Fibroblast of the aortic adventitia (primary cell): ENCODE measurements around the gene WDR4. TPM values are rescaled to one million over a fixed set of nuclear protein-coding genes. Genes with fewer than 3 reads are reported as not detected.

ENCODE experiments used
- DNase-seq: peaks from one replicate; pipeline ENCODE4 v3.0.0-alpha.2; 2010; ENCODE audit warnings: low read depth
- H3K4me3 ChIP-seq: 2 replicates; pipeline ENCODE4 v1.5.1; 2011; ENCODE audit warnings: low read depth, mild to moderate bottlenecking, control low read depth, low read length, moderate library complexity
- total RNA-seq: library from RNA; depleted of rRNA; stranded (reverse); fragments of >200 nt; gene quantifications from 2 replicates; pipeline ENCODE4 v1.2.3, GENCODE V29; 2012; ENCODE audit warnings: low replicate concordance
- TF ChIP-seq, protein P1 (sequence below): IDR thresholded peaks from 2 replicates; pipeline ENCODE4 v1.5.1; 2011; ENCODE audit warnings: mild to moderate bottlenecking, low read length, control low read depth, inconsistent platforms; ENCODE audit not compliant: insufficient read depth

The WDR4 gene
- total RNA-seq, 1 donor: 12.8 TPM

DNA sequence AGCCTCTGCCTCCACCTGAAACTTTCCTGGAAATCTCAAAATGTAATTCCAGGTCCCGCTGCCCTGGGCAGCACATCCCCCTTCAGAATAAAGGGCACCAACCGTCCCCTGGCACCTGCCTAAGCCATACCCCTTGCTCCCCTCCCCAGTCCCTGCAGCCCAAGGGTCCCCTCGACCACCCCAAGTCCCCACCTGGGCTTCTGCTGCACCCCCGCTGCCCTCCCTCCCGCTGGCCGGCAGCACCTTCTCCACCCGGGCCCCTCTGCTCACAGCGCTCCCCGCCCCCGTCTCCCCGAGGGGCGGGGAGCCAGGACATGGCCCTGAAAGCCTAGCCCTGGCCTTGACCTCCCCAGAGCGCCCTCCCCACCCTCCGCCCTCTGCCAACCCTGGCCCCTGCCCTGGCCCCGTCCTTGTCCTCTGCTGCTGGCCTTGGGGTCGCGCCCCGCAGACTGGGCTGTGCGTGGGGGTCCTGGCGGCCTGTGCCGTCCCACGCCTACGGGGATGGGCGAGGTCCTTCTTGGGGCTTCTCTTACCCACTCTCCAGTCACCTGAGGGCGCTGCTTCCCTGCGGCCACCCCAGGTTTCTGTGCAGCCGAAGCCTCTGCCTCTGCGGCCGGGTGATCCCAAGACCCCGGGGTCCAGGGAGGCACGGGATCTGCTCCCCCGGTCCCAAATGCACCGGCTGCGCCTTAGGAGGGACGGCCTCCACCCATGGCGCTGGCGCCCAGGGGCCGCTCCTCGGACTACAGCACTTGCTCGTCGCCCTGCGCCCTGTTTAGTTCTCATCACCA, 41.7 kb downstream of the WDR4 start:
- H3K4me3 ChIP-seq: no peak overlapping the region
- TF ChIP-seq, protein P1, sequence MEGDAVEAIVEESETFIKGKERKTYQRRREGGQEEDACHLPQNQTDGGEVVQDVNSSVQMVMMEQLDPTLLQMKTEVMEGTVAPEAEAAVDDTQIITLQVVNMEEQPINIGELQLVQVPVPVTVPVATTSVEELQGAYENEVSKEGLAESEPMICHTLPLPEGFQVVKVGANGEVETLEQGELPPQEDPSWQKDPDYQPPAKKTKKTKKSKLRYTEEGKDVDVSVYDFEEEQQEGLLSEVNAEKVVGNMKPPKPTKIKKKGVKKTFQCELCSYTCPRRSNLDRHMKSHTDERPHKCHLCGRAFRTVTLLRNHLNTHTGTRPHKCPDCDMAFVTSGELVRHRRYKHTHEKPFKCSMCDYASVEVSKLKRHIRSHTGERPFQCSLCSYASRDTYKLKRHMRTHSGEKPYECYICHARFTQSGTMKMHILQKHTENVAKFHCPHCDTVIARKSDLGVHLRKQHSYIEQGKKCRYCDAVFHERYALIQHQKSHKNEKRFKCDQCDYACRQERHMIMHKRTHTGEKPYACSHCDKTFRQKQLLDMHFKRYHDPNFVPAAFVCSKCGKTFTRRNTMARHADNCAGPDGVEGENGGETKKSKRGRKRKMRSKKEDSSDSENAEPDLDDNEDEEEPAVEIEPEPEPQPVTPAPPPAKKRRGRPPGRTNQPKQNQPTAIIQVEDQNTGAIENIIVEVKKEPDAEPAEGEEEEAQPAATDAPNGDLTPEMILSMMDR: no peak
- no peak for DNase-seq

DNA sequence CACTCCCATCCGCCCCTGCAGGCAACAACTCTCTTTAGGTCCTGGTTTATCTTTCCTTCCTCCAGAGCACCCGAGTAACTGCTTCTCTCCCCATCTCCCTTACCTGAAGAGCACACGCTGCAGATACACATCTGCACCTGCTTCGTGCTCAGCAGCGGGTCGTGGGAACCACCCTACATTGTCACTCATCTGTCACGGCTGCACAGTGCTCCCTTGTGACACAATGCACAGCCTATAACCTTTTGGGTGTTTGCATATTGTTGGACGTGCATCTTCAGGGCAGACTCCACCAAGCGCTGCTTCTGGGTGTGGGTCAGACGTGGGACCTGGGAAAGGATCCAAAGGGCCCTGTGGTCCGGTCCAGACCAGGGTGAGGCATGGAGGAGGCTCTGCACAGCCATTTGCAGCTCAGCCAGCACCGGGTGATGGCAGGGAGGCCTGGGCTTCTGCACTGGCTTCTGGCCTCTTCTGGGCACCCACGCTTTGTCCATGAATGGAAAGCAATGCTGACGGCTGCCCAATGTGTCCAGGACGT, 42.5 kb downstream of the WDR4 start:
- TF ChIP-seq, protein P1: no peak
- H3K4me3 ChIP-seq: no peak overlapping the region
- no peak for DNase-seq

DNA sequence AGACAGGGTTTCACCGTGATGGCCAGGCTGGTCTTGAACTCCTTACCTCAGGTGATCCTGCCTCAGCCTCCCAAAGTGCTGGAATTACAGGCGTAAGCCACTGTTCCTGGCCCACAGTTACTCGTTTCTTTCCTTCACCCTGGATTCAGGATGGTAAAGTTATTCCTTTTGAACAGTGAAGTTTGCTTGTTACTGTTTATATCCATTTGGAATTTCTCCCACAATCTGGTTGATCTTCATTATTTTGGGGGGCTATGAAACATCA, 43.0 kb downstream of the WDR4 start:
- TF ChIP-seq, protein P1: no peak
- DNase-seq: no peak
- no peak overlapping the region for H3K4me3 ChIP-seq

DNA sequence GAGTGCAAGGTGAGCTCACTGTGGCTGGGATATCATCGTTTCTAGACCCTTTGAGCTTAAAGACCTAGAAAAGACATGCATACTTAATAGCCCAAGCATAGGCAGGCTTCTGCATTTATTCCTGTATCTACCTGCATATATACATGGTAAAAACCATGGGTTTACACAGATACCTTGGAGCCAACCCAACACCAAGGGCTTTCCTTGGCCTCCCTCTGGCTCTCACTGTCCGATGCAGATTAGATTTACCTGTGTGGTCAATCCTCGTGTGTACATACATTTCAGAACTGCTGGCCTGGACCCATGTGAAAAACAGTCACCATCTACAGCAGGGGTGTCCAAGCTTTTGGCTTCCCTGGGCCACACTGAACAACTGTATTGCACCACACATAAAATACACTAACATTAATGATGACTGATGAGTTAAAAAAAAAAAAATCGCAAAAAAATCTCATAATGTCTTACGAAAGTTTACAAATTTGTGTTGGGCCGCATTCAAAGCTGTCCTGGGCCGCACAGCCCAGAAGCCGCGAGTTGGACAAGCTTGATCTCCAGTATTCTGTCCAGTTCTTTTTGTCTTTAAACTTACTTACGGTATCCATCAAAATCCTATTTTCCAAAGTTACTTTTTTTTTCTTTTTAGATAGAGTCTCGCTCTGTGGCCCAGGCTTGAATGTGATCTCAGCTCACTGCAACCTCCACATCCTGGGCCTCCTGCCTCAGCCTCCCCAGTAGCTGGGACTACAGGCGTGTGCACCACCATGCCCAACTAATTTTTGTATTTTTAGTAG, 43.5 kb downstream of the WDR4 start:
- H3K4me3 ChIP-seq: no peak overlapping the region
- TF ChIP-seq, protein P1: no peak
- DNase-seq: no peak

DNA sequence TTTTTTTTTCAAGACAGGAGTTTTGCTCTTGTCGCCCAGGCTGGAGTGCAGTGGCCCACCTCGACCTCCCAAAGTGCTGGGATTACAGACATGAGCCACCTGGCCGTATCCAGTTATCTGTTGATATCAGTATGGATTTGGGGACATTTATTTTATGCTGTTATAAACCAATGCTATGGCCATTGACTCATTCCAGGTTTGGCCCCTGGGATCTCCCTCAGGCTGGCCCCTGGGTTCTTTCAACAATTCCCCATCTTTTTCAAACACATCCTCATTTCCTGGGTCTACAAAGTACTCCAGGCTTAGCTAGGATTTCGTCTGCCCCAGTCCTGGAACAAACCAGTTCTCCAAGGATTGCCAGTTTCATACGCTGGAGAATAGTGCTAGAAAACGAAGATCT, 44.1 kb downstream of the WDR4 start:
- H3K4me3 ChIP-seq: no peak overlapping the region
- DNase-seq: no peak
- TF ChIP-seq, protein P1: no peak

DNA sequence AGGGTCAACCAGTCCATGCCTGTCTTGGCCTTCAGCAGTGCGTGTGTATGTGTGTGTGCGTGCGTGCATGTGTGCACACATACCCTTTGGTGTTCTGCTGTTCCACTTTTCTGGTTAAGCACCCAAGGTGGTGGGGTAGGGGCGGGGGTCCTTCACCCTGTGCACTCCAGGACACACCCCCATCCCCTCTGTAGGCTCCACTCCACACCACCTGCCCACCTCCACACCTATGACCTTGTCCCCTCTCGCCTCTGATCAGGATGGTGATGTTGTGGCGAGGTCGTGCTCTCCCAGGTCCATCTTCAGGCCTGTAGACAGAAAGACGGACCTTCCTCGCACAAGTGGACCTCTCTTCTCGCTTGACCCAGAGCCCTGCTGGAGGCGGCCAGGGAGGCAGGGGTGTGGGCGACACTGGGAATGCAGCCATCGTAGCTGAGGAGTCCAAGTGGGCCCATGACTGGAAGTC, 44.6 kb downstream of the WDR4 start:
- no peak overlapping the region for H3K4me3 ChIP-seq
- TF ChIP-seq, protein P1: no peak
- no peak for DNase-seq
